Muscle layer of colon (tissue), 2 donors: Measurements from ENCODE around the gene SDK2.

Source experiments
- H3K27ac ChIP-seq: one replicate; pipeline ENCODE4 v1.7.0; 2013; ENCODE audit warnings: low read depth, mild to moderate bottlenecking, low read length, moderate library complexity
- H3K27me3 ChIP-seq, 2 donors: one replicate each; pipeline ENCODE4 v1.7.0; 2013; ENCODE audit warnings: low read length in 2 of 2, mild to moderate bottlenecking in 2 of 2; ENCODE audit not compliant: insufficient read depth in 2 of 2, control insufficient read depth in 1 of 2
- H3K36me3 ChIP-seq: one replicate; pipeline ENCODE4 v1.7.0; 2013; ENCODE audit warnings: mild to moderate bottlenecking, low read length; ENCODE audit not compliant: insufficient read depth
- H3K4me1 ChIP-seq: one replicate; pipeline ENCODE4 v1.7.0; 2013; ENCODE audit warnings: mild to moderate bottlenecking, low read length; ENCODE audit not compliant: insufficient read depth
- H3K4me3 ChIP-seq, 2 donors: one replicate each; pipeline ENCODE4 v1.7.0; 2013; ENCODE audit warnings: low read length in 2 of 2, low read depth in 1 of 2, mild to moderate bottlenecking in 1 of 2, moderate library complexity in 1 of 2
- H3K9ac ChIP-seq: one replicate; pipeline ENCODE4 v1.7.0; 2013; ENCODE audit warnings: low read length
- H3K9me3 ChIP-seq: one replicate; pipeline ENCODE4 v1.7.0; 2013; ENCODE audit warnings: mild to moderate bottlenecking, low read length
- donor health status: abdominal sarcoma.
- donor health status: Adenocarcinoma of cecum.

SDK2 gene

GRCh38 chr17:73446617-73447016 is 197.6 kb downstream of the SDK2 start:
- no peaks in the 10 kb centered on the region for H3K36me3 ChIP-seq
- no peaks in the 10 kb centered on the region for H3K4me1 ChIP-seq
- H3K4me3 ChIP-seq = no peak overlapping the region
- no peaks in the 10 kb centered on the region for H3K9me3 ChIP-seq
- no peak overlapping the region for H3K9ac ChIP-seq
- no peak overlapping the region for H3K27ac ChIP-seq
- H3K27me3 ChIP-seq = no peaks in the 10 kb centered on the region

GRCh38 chr17:73445466-73445865 is 198.8 kb downstream of the SDK2 start:
- Histone ChIP-seq H3K27ac (no peak overlapping the region), H3K4me3 (no peak overlapping the region), H3K4me1 (no peaks in the 10 kb centered on the region), H3K9ac (no peak overlapping the region), H3K27me3 (no peaks in the 10 kb centered on the region), H3K9me3 (no peaks in the 10 kb centered on the region), H3K36me3 (no peaks in the 10 kb centered on the region)

GRCh38 chr17:73444021-73444420 is 200.2 kb downstream of the SDK2 start:
- Histone ChIP-seq H3K36me3 (no peaks in the 10 kb centered on the region), H3K4me3 (no peak overlapping the region), H3K9me3 (no peaks in the 10 kb centered on the region), H3K27me3 (no peaks in the 10 kb centered on the region), H3K27ac (no peak overlapping the region), H3K9ac (no peak overlapping the region), H3K4me1 (no peaks in the 10 kb centered on the region)

- Histone ChIP-seq H3K27ac (no peak overlapping the region), H3K4me3 (no peak overlapping the region), H3K9me3 (no peaks in the 10 kb centered on the region), H3K36me3 (no peaks in the 10 kb centered on the region), H3K4me1 (no peaks in the 10 kb centered on the region), H3K9ac (no peak overlapping the region), H3K27me3 (no peaks in the 10 kb centered on the region)
Measured at GRCh38 chr17:73439597-73439996, 204.6 kb downstream of the SDK2 start.

- Histone ChIP-seq H3K27ac (no peak overlapping the region), H3K36me3 (no peaks in the 10 kb centered on the region), H3K4me3 (no peak overlapping the region), H3K4me1 (no peaks in the 10 kb centered on the region), H3K9me3 (no peaks in the 10 kb centered on the region), H3K9ac (no peak overlapping the region), H3K27me3 (no peaks in the 10 kb centered on the region)
Measured at GRCh38 chr17:73437826-73438225, 206.4 kb downstream of the SDK2 start.

GRCh38 chr17:73436954-73437353 is 207.3 kb downstream of the SDK2 start:
- Histone ChIP-seq H3K4me1 (no peaks in the 10 kb centered on the region), H3K27me3 (no peaks in the 10 kb centered on the region), H3K9ac (no peak overlapping the region), H3K9me3 (no peaks in the 10 kb centered on the region), H3K4me3 (no peak overlapping the region), H3K27ac (no peak overlapping the region), H3K36me3 (no peaks in the 10 kb centered on the region)

- Histone ChIP-seq H3K4me1 (no peaks in the 10 kb centered on the region), H3K9ac (no peak overlapping the region), H3K9me3 (no peaks in the 10 kb centered on the region), H3K36me3 (no peaks in the 10 kb centered on the region), H3K4me3 (no peak overlapping the region), H3K27ac (no peak overlapping the region), H3K27me3 (peaks cover 0 to 3% of the 10 kb centered on the region in 2 donors)
Measured at GRCh38 chr17:73435412-73435811, 208.8 kb downstream of the SDK2 start.

- Histone ChIP-seq H3K4me1 (peaks cover 6% of the 10 kb centered on the region), H3K27me3 (peaks cover 0 to 6% of the 10 kb centered on the region in 2 donors), H3K4me3 (no peak overlapping the region), H3K36me3 (no peaks in the 10 kb centered on the region), H3K27ac (no peak overlapping the region), H3K9me3 (no peaks in the 10 kb centered on the region), H3K9ac (no peak overlapping the region)
Measured at GRCh38 chr17:73434154-73434553, 210.1 kb downstream of the SDK2 start.

GRCh38 chr17:73433501-73433900 is 210.7 kb downstream of the SDK2 start:
- no peaks in the 10 kb centered on the region for H3K9me3 ChIP-seq
- no peak overlapping the region for H3K4me3 ChIP-seq
- peaks cover 6% of the 10 kb centered on the region for H3K4me1 ChIP-seq
- peaks cover 0 to 6% of the 10 kb centered on the region in 2 donors for H3K27me3 ChIP-seq
- H3K36me3 ChIP-seq = no peaks in the 10 kb centered on the region
- H3K9ac ChIP-seq = no peak overlapping the region
- no peak overlapping the region for H3K27ac ChIP-seq

- peaks cover 0 to 6% of the 10 kb centered on the region in 2 donors for H3K27me3 ChIP-seq
- H3K4me1 ChIP-seq = peaks cover 6% of the 10 kb centered on the region
- no peaks in the 10 kb centered on the region for H3K36me3 ChIP-seq
- no peaks in the 10 kb centered on the region for H3K9me3 ChIP-seq
- H3K4me3 ChIP-seq = no peak overlapping the region
- no peak overlapping the region for H3K27ac ChIP-seq
- H3K9ac ChIP-seq = no peak overlapping the region
Measured at GRCh38 chr17:73432624-73433190, 211.5 kb downstream of the SDK2 start.

GRCh38 chr17:73431401-73432205 is 212.6 kb downstream of the SDK2 start:
- Histone ChIP-seq H3K9ac (no peak overlapping the region), H3K27me3 (peaks cover 0 to 6% of the 10 kb centered on the region in 2 donors), H3K4me3 (no peak overlapping the region), H3K9me3 (no peaks in the 10 kb centered on the region), H3K27ac (no peak overlapping the region), H3K36me3 (no peaks in the 10 kb centered on the region), H3K4me1 (peaks cover 6% of the 10 kb centered on the region)

- Histone ChIP-seq H3K4me3 (no peak overlapping the region), H3K36me3 (no peaks in the 10 kb centered on the region), H3K9me3 (no peaks in the 10 kb centered on the region), H3K27me3 (peaks cover 0 to 6% of the 10 kb centered on the region in 2 donors), H3K4me1 (peaks cover 6% of the 10 kb centered on the region), H3K9ac (no peak overlapping the region), H3K27ac (no peak overlapping the region)
Measured at GRCh38 chr17:73430848-73431247, 213.4 kb downstream of the SDK2 start.
